ENCODE results near the gene PGA5. TPM values are rescaled to one million over a fixed set of nuclear protein-coding genes. Genes with fewer than 3 reads are reported as not detected.

PGA5 gene
- total and polyA plus RNA-seq, 4 donors, result 0.33 to 0.79 (median 0.63) TPM

GRCh38 chr11:61275191-61275590 lies 34.2 kb downstream of the PGA5 start:
- H3K27ac ChIP-seq (ENCODE audit: low read depth, low read length), result no peak overlapping the region
- H3K9me3 ChIP-seq (ENCODE audit: control insufficient read depth, insufficient read depth, low read length), result no peaks in the 10 kb centered on the region
- DNase-seq (ENCODE audit: low read depth in 4 of 6, low spot score in 6 of 6), result no peak
- 100% methylated on average over 2 of the region's 4 CpGs for WGBS (ENCODE audit: insufficient coverage)
- H3K27me3 ChIP-seq (ENCODE audit: control insufficient read depth, insufficient read depth, low read length), result no peaks in the 10 kb centered on the region
- H3K4me3 ChIP-seq (ENCODE audit: low read depth, low read length), result no peak overlapping the region
- H3K36me3 ChIP-seq (ENCODE audit: control insufficient read depth, insufficient read depth, low read length), result peaks cover 50% of the 10 kb centered on the region
- peaks cover 21% of the 10 kb centered on the region for H3K4me1 ChIP-seq (ENCODE audit: control insufficient read depth, insufficient read depth, low read length)

DNA sequence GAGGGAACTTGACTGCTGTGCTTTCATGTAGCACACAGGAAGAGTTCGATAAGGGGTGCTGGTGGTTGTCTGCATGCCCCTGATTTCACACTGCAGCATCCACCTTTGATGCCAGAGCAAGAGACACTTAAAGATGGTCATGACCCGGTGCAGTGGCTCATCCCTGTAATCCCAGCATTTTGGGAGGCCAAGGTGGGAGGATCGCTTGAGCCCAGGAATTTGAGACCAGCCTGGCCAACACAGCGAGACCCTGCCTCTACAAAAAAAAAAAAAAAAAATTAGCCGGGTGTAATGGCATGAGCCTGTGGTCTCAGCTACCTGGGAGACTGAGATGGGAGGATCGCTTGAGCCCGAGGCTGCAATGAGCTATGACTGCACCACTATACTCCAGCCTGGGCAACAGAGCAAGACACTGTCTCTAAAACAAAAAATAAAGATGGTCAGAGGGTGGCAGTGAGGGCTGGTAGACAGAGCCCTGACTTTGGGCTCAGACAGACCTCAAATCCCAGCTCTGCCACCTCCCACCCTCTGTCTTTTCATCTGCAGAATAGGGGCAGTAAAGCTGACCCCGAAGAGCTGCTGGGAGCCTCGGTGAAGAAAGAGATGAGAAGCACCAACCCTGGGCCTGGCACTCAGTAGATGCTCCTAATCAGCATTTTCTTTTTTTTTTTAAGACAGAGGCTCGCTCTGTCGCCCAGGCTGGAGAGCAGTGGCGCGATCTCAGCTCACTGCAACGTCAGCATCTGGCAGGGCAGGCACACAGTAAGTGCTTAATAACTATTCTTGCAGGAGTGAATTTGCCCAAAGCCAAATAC lies 36.4 kb downstream of the PGA5 start:
- H3K27ac ChIP-seq (ENCODE audit: low read depth, low read length), result no peak overlapping the region
- H3K27me3 ChIP-seq (ENCODE audit: control insufficient read depth, insufficient read depth, low read length), result no peaks in the 10 kb centered on the region
- H3K9me3 ChIP-seq (ENCODE audit: control insufficient read depth, insufficient read depth, low read length), result no peaks in the 10 kb centered on the region
- no peak overlapping the region for H3K4me3 ChIP-seq (ENCODE audit: low read depth, low read length)
- 60% methylated on average over 5 of the region's 14 CpGs for WGBS (ENCODE audit: insufficient coverage)
- peaks cover 55% of the 10 kb centered on the region for H3K36me3 ChIP-seq (ENCODE audit: control insufficient read depth, insufficient read depth, low read length)
- H3K4me1 ChIP-seq (ENCODE audit: control insufficient read depth, insufficient read depth, low read length), result peaks cover 32% of the 10 kb centered on the region
- DNase-seq (ENCODE audit: low read depth in 4 of 6, low spot score in 6 of 6), result no peak

DNA sequence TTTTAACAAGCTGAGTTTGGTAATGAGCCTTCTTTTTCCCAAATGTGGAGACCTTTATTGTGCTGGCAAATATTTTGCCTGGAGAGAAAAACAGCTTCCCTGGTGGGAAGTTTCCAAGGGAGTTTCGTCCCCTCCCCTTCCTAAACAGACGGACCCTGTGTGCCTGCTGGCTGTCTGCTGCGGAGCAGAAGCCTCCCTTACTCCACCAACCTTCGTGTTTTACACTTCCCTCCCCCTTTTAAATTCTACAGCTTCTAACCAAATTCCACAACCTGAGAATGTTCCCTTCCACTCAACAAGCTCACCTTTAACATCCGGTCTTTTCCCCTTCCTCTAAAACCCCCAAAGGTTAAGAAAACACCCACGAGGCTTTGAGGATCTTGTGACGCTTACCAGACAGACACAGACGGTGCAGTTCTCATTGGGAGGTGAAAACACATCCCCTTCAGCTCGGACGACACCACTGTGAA lies 37.1 kb downstream of the PGA5 start:
- Histone ChIP-seq H3K27ac (ENCODE audit: low read depth, low read length) (no peak overlapping the region), H3K4me3 (ENCODE audit: low read depth, low read length) (no peak overlapping the region), H3K27me3 (ENCODE audit: control insufficient read depth, insufficient read depth, low read length) (no peaks in the 10 kb centered on the region), H3K36me3 (ENCODE audit: control insufficient read depth, insufficient read depth, low read length) (peaks cover 52% of the 10 kb centered on the region), H3K9me3 (ENCODE audit: control insufficient read depth, insufficient read depth, low read length) (no peaks in the 10 kb centered on the region), H3K4me1 (ENCODE audit: control insufficient read depth, insufficient read depth, low read length) (peaks cover 30% of the 10 kb centered on the region)
- DNase-seq (ENCODE audit: low read depth in 4 of 6, low spot score in 6 of 6), result peak in 2 of 6 donors; percentile 20 to 64
- 34% methylated on average over 9 of the region's 10 CpGs for WGBS (ENCODE audit: insufficient coverage)

GRCh38 chr11:61279934-61280659 lies 39.1 kb downstream of the PGA5 start:
- no peaks in the 10 kb centered on the region for H3K9me3 ChIP-seq (ENCODE audit: control insufficient read depth, insufficient read depth, low read length)
- 83% methylated on average over 9 of the region's 12 CpGs for WGBS (ENCODE audit: insufficient coverage)
- H3K4me1 ChIP-seq (ENCODE audit: control insufficient read depth, insufficient read depth, low read length), result peaks cover 19% of the 10 kb centered on the region
- H3K4me3 ChIP-seq (ENCODE audit: low read depth, low read length), result no peak overlapping the region
- no peaks in the 10 kb centered on the region for H3K27me3 ChIP-seq (ENCODE audit: control insufficient read depth, insufficient read depth, low read length)
- peaks cover 34% of the 10 kb centered on the region for H3K36me3 ChIP-seq (ENCODE audit: control insufficient read depth, insufficient read depth, low read length)
- DNase-seq (ENCODE audit: low read depth in 4 of 6, low spot score in 6 of 6), result peak in 1 of 6 donors; percentile 32
- H3K27ac ChIP-seq (ENCODE audit: low read depth, low read length), result no peak overlapping the region

DNA sequence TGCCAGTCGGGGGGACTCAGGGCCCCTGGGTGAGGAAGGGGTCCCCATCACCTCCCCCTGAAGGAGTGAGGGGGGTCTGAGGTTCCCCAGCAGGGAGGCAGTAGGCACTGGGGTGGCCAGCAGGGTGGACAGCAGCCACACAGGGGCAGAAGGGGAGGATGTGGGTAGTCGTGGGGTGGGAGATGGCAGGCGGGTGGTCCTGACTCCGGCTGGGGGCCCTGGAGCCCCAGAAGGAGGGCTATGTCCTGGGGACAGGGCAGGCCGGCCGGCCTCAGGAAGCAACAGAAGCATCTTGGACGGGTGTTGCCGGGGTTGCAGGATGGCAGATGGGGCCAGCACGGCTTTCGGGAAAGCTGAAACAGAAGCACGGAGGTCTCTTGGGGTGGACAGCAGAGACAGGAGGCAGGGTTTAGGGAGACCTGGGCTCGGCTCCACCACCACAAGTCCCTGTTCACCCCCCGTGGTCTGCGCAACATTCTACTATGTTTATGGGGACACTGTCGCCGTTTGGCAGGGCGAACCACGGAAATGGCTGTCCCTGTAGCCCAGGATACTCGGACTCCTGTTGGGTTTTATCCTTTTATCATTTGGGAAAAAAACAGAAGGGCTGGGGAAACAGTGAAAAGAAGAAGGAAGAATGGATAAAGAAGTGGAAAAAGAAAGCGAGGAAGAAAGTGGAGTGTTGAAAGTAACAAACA lies 40.1 kb downstream of the PGA5 start:
- DNase-seq (ENCODE audit: low read depth in 4 of 6, low spot score in 6 of 6), result no peak
- H3K4me1 ChIP-seq (ENCODE audit: control insufficient read depth, insufficient read depth, low read length), result peaks cover 19% of the 10 kb centered on the region
- no peak overlapping the region for H3K27ac ChIP-seq (ENCODE audit: low read depth, low read length)
- H3K4me3 ChIP-seq (ENCODE audit: low read depth, low read length), result no peak overlapping the region
- H3K27me3 ChIP-seq (ENCODE audit: control insufficient read depth, insufficient read depth, low read length), result no peaks in the 10 kb centered on the region
- WGBS (ENCODE audit: insufficient coverage), result 80% methylated on average over 17 of the region's 20 CpGs
- no peaks in the 10 kb centered on the region for H3K9me3 ChIP-seq (ENCODE audit: control insufficient read depth, insufficient read depth, low read length)
- H3K36me3 ChIP-seq (ENCODE audit: control insufficient read depth, insufficient read depth, low read length), result peaks cover 36% of the 10 kb centered on the region

DNA sequence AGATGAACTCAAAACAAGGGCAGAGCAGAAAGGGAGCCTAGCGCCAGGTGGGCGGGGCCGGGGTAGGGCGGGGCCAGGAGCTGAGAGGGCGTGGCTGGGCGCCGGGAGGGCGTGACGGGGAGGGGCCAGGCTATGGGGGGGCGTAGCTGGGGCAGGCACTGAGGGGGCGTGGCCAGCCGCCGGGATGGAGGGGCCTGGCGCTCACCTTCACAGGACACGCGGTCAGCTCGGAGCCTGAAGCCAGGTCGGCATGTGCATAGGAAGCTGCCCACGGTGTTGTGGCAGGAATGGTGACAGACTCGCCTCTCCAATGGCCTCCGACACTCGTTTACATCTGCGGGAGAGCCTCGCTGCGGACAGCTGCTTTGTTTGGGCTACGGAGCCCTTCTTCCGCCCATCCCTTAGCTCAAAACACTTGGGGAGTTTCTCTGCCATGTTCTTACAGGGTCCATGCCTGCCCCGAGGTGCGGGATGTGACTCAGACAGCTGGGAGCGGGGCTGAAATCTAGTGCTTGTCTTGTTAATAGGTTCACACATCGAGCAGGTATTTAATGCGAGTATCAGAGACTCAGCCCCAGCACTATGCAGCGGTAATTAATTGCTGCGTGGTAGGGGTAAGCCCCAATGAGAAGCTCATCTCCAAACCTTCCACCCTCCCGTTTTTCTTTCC lies 40.7 kb downstream of the PGA5 start:
- 29% methylated on average over 34 of the region's 35 CpGs for WGBS (ENCODE audit: insufficient coverage)
- peak in 2 of 6 donors; percentile 46 to 72 for DNase-seq (ENCODE audit: low read depth in 4 of 6, low spot score in 6 of 6)
- peaks cover 19% of the 10 kb centered on the region for H3K4me1 ChIP-seq (ENCODE audit: control insufficient read depth, insufficient read depth, low read length)

DNA sequence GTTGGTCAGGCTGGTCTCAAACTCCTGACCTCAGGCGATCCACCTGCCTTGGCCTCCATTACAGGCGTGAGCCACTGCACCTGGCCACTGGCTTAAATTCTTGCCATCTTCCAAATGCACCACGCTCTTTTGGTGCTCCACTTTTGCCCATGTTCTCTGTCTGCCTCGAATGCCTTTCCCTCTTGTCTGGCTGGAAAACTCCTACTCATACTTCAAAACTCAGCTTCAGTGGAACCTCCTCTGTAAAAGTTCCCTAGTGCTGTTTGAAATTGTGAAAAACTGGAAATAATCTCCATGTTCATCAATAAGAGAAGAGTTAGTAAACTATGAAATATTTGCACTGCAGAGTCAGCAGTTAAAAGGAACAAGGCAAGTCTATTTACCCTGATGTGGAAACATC lies 42.6 kb downstream of the PGA5 start:
- Histone ChIP-seq H3K27ac (ENCODE audit: low read depth, low read length) (no peak overlapping the region), H3K9me3 (ENCODE audit: control insufficient read depth, insufficient read depth, low read length) (no peaks in the 10 kb centered on the region), H3K4me1 (ENCODE audit: control insufficient read depth, insufficient read depth, low read length) (peaks cover 10% of the 10 kb centered on the region), H3K27me3 (ENCODE audit: control insufficient read depth, insufficient read depth, low read length) (no peaks in the 10 kb centered on the region), H3K36me3 (ENCODE audit: control insufficient read depth, insufficient read depth, low read length) (peaks cover 32% of the 10 kb centered on the region), H3K4me3 (ENCODE audit: low read depth, low read length) (no peak overlapping the region)
- WGBS (ENCODE audit: insufficient coverage), result 100% methylated on average over 3 of the region's 4 CpGs
- DNase-seq (ENCODE audit: low read depth in 4 of 6, low spot score in 6 of 6), result no peak

More for the DNA sequence above, 40.7 kb downstream of the PGA5 start:
- H3K27ac ChIP-seq (ENCODE audit: low read depth, low read length), result no peak overlapping the region
- no peak overlapping the region for H3K4me3 ChIP-seq (ENCODE audit: low read depth, low read length)
- H3K27me3 ChIP-seq (ENCODE audit: control insufficient read depth, insufficient read depth, low read length), result no peaks in the 10 kb centered on the region
- peaks cover 34% of the 10 kb centered on the region for H3K36me3 ChIP-seq (ENCODE audit: control insufficient read depth, insufficient read depth, low read length)
- no peaks in the 10 kb centered on the region for H3K9me3 ChIP-seq (ENCODE audit: control insufficient read depth, insufficient read depth, low read length)

DNA sequence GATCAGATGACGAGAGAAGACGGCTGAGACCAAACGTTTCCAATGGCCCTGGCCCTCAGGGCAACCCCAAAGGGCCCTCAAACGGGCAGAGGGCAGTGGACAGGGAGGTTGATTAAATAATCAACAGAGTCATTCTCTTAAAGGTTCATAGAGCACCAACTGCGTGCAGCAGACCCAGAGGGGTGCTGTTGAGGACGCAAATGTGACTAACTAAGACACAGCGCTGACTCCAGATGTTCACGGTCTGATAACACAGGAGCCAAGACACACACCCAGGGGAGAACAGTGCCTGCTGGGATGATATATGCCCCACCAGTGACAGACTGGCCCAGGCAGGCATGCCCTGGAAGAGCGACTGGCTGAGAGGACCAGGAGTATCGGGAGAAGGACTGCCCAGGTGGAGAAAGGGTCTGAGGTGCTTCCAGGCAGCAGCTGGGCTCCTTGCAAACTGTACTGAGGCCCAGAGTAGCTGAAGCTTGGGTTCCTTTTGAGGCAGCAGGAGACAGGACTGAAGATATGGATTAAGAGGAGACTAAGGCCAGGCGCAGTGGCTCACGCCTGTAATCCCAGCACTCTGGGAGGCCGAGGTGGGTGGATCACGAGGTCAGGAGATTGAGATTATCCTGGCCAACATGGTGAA lies 46.5 kb downstream of the PGA5 start:
- Histone ChIP-seq H3K36me3 (ENCODE audit: control insufficient read depth, insufficient read depth, low read length) (peaks cover 24% of the 10 kb centered on the region), H3K4me1 (ENCODE audit: control insufficient read depth, insufficient read depth, low read length) (no peaks in the 10 kb centered on the region), H3K4me3 (ENCODE audit: low read depth, low read length) (no peak overlapping the region), H3K9me3 (ENCODE audit: control insufficient read depth, insufficient read depth, low read length) (no peaks in the 10 kb centered on the region), H3K27ac (ENCODE audit: low read depth, low read length) (no peak overlapping the region), H3K27me3 (ENCODE audit: control insufficient read depth, insufficient read depth, low read length) (no peaks in the 10 kb centered on the region)
- no peak for DNase-seq (ENCODE audit: low read depth in 4 of 6, low spot score in 6 of 6)
- 92% methylated on average over 13 of the region's 14 CpGs for WGBS (ENCODE audit: insufficient coverage)
